Choroid plexus epithelial cell (primary cell): Measurements from ENCODE around the gene LRRC8D.

ENCODE experiments used
- DNase-seq: peaks from one replicate; pipeline ENCODE4 v3.0.0-alpha.2; 2010; ENCODE audit warnings: low read depth
- H3K4me3 ChIP-seq: 2 replicates; pipeline ENCODE4 v1.5.1; 2011; ENCODE audit warnings: low read depth, mild to moderate bottlenecking, control low read depth, low read length, moderate library complexity
- TF ChIP-seq, protein P1 (sequence below): conservative IDR thresholded peaks from 2 replicates; pipeline ENCODE4 v1.5.1; 2011; ENCODE audit warnings: low read depth, mild to moderate bottlenecking, control low read depth, inconsistent platforms, low read length, moderate library complexity

LRRC8D gene

DNA sequence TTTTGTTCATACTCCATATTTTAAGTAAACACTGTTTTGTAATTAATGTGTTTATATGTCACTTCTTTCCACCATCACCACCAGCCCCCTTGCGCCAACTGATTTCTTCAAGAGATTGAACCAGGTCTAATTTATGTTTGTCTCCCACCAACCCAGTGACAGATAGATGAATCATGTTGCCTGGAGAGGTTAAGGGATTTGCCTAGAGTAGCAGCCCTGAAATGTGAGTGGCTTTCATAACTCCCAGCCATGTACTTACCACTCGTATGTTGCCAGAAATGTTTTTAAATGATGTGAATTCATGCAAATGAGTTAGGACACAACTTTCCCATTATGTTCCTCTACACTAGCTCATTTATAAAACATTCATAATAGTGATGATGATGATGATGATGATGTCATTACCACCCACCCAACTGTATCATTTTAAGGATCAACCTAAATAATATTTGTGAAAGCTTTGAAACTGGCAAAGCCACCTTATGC lies 86.9 kb downstream of the LRRC8D start:
- TF ChIP-seq, protein P1, sequence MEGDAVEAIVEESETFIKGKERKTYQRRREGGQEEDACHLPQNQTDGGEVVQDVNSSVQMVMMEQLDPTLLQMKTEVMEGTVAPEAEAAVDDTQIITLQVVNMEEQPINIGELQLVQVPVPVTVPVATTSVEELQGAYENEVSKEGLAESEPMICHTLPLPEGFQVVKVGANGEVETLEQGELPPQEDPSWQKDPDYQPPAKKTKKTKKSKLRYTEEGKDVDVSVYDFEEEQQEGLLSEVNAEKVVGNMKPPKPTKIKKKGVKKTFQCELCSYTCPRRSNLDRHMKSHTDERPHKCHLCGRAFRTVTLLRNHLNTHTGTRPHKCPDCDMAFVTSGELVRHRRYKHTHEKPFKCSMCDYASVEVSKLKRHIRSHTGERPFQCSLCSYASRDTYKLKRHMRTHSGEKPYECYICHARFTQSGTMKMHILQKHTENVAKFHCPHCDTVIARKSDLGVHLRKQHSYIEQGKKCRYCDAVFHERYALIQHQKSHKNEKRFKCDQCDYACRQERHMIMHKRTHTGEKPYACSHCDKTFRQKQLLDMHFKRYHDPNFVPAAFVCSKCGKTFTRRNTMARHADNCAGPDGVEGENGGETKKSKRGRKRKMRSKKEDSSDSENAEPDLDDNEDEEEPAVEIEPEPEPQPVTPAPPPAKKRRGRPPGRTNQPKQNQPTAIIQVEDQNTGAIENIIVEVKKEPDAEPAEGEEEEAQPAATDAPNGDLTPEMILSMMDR, result no peak
- H3K4me3 ChIP-seq, result no peak overlapping the region
- DNase-seq, result peak; percentile 86

DNA sequence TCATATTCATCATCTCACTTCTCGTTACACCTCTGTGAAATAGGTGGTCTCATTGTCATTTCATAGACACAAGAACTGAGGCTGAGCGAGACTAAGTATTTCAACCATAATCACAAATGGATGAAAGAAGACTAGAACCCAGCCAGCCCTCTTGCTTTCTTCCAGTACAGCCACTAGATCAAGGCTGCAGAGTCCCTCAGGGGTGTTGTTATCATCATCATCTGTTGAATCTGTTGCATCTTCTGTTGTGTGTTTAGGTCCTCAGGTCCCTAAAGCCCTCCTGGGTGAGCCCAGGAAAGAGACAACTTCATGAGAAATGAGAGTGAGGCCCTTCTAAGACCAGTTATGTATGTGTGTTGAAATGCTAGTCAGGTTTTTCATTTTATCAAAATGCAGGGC lies 87.4 kb downstream of the LRRC8D start:
- H3K4me3 ChIP-seq, result no peak overlapping the region

DNA sequence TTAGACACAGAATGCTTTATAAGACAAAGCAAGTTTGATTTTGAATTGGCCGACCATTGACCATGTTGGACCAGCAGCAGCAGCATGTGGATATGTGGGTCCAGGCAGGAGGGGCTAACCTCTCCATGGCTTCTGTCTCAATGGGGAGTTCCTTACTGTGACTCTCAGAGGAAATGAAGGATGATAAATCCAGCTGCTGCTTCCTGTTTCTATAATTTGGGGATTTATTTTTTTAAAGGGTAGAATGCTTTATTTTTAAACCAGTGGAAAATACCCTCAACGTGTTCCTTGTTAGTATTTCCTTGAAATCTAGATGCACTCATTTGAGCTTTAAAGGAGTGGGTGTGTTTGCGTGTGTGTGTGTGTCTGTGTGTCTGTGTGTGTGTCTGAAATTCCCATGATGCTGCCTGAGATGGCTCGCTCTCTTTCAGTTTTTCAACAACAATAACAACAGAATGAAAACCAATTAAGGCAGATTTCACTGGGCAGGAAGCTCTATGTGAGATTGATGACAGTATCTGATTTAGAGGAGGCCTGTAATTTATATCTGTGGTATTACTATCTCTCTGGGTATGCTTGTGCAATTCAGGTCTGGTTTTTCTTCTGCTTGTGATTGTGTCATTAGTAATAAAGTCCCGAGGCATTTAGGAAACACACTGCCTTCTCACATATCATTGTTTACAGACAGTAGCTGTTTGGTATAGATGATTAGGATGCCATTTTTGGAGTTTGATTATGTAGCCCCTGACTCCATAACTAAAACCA lies 88.0 kb downstream of the LRRC8D start:
- TF ChIP-seq, protein P1, result no peak
- H3K4me3 ChIP-seq, result no peak overlapping the region
- DNase-seq, result peak; percentile 90

More for the DNA sequence above, 87.4 kb downstream of the LRRC8D start:
- TF ChIP-seq, protein P1, result no peak
- DNase-seq, result no peak

DNA sequence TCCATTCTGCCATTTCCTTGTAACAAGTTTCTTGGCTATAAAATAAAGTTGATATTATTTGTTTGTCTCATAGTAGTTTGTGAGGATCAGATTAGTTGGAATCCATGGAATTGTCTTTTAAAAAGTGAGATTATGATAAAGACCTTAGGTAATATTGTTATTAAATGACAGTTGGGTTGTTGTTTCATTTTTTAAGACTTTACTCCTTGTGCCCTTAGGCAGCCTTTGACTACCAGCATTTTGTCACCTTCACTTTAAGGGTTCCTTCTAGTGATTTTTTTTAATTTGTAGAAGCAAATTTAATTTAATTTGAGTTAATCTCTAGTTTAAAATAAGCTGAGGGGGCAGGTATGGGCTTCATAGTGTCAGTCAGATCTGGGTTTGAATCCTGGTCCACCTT lies 89.4 kb downstream of the LRRC8D start:
- H3K4me3 ChIP-seq, result no peak overlapping the region
- TF ChIP-seq, protein P1, result no peak
- DNase-seq, result no peak

DNA sequence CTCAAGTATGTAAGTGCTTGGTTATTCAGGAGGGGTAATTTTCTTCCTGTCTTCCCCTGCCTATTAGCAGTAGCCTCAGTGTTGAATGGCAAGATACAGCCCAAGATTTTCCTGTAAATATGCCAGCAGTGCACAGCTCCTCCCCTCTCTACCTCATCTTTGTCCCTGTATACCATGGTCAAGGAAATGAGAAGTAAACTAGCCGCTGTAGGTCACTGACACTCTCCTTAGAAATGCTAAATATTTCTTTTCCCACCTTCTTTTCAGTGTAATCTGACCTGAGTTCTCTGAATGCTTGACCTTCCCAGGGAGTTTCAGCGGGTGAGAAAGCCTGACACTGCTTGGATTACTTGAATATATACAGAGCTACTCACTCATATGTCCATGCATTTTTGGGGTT lies 89.9 kb downstream of the LRRC8D start:
- peak; percentile 93 for DNase-seq
- TF ChIP-seq, protein P1, result no peak

DNA sequence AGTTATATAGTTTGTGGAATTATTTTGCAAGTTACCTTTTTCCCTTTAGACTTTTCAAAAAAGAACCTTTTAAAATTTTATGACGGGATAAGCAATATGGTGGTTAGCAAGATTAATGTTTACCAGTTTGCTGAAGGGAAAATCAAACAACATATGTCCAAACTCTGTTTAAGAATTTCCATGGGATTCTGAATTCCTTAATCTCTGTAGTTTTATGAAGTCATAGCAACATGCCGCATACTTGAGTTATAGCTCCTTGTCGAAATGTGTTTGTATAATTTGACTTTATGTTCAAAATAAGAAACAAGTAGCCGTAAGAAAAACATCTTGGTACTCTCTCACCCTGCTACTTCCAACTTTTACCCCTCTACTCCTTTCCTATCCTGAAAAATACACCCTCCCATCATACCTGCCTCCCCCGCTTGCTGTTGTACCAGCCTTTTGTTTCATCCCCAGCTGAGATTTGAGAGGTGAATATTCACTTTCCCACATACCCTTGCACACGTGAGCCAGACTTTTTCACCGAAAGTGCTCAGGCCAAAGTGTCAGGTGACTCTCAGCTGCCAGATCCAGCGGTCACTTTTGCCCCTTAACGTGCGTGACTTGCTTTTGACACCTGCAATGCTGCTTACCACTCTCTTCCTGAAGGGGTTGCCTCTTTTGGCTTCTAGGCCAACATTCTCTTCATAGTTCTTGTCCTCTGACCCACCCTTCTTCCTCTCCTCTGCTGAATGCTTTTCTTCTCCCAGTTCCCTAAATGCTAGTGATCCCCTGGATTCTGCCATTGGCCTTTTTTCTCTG lies 90.6 kb downstream of the LRRC8D start:
- TF ChIP-seq, protein P1, result no peak
- no peak overlapping the region for H3K4me3 ChIP-seq
- no peak for DNase-seq

More for the DNA sequence above, 89.9 kb downstream of the LRRC8D start:
- H3K4me3 ChIP-seq, result no peak overlapping the region
